ENCODE results near the gene RAB22A. TPM values are rescaled to one million over a fixed set of nuclear protein-coding genes. Genes with fewer than 3 reads are reported as not detected.

Gene RAB22A
- total and polyA plus RNA-seq, 9 of the 15 experiments (the other 6 are each of a cell fraction or from before 2014, with no cell fraction given), result 1.1 to 8.0 (median 6.7) TPM

GRCh38 chr20:58300321-58300720, 9.2 kb upstream of the RAB22A start (continued):
- TF ChIP-seq ZNF395 (CRISPR knock-in tag; IDR thresholded peaks at IDR 0.05), result no peak
- TF ChIP-seq, protein P1, sequence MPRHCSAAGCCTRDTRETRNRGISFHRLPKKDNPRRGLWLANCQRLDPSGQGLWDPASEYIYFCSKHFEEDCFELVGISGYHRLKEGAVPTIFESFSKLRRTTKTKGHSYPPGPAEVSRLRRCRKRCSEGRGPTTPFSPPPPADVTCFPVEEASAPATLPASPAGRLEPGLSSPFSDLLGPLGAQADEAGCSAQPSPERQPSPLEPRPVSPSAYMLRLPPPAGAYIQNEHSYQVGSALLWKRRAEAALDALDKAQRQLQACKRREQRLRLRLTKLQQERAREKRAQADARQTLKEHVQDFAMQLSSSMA (CRISPR knock-in tag; IDR thresholded peaks at IDR 0.05), result no peak
- TF ChIP-seq SIN3B (IDR thresholded peaks at IDR 0.05; ENCODE audit: low read depth), result no peak
- TF ChIP-seq, protein P2, sequence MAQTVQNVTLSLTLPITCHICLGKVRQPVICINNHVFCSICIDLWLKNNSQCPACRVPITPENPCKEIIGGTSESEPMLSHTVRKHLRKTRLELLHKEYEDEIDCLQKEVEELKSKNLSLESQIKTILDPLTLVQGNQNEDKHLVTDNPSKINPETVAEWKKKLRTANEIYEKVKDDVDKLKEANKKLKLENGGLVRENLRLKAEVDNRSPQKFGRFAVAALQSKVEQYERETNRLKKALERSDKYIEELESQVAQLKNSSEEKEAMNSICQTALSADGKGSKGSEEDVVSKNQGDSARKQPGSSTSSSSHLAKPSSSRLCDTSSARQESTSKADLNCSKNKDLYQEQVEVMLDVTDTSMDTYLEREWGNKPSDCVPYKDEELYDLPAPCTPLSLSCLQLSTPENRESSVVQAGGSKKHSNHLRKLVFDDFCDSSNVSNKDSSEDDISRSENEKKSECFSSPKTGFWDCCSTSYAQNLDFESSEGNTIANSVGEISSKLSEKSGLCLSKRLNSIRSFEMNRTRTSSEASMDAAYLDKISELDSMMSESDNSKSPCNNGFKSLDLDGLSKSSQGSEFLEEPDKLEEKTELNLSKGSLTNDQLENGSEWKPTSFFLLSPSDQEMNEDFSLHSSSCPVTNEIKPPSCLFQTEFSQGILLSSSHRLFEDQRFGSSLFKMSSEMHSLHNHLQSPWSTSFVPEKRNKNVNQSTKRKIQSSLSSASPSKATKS (CRISPR knock-in tag; IDR thresholded peaks at IDR 0.05), result no peak
- no peak for TF ChIP-seq GABPB2 (CRISPR knock-in tag; conservative IDR thresholded peaks at IDR 0.05)
- no peak for TF ChIP-seq HMBOX1 (IDR thresholded peaks at IDR 0.05)
